Stromal cell of bone marrow (primary cell): ENCODE measurements around the gene TAF1B.

ENCODE experiments used
- DNase-seq: peaks from one replicate; pipeline ENCODE4 v3.0.0-alpha.2; 2012; ENCODE audit warnings: low read depth

The TAF1B gene

GRCh38 chr2:9941996-9942390, 98.7 kb downstream of the TAF1B start:
- DNase-seq = no peak

GRCh38 chr2:9944330-9944758, 101.1 kb downstream of the TAF1B start:
- DNase-seq = no peak

DNA sequence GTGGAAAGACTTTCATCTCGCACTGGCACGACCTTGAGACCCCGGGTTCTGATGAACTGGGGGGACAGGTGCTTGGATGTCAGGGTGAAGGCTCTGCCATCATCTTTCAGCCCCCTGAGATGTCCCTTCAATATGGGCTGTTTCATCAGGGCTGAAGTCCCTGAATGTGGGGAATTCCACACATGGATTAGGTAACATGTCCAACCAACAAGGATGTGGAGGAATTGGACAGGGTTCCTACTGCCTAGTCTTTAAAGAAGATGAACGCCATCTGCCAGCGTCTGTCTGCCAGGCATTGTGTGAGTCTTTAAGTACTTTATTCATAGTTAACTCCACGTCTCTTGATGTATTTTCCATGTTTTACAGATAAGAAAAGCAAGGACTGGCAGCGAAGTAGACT, 102.3 kb downstream of the TAF1B start:
- no peak for DNase-seq

- DNase-seq = no peak
Observed at GRCh38 chr2:9946076-9946475, 102.8 kb downstream of the TAF1B start.

DNA sequence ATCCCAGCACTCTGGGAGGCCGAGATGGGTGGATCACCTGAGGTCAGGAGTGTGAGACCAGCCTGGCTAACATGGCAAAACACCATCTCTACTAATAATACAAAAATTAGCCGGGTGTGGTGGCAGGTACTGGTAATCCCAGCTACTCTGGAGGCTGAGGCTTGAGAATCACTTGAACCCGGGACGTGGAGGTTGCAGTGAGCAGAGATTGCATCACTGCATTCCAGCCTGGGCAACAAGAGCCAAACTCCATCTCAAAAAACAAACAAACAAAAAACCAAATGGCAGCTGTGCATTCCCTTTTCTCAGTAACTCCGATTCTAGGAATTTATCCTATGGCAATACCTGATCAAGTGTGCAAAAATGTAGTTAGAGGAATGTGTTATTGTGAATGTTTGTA, 103.5 kb downstream of the TAF1B start:
- DNase-seq = no peak

DNA sequence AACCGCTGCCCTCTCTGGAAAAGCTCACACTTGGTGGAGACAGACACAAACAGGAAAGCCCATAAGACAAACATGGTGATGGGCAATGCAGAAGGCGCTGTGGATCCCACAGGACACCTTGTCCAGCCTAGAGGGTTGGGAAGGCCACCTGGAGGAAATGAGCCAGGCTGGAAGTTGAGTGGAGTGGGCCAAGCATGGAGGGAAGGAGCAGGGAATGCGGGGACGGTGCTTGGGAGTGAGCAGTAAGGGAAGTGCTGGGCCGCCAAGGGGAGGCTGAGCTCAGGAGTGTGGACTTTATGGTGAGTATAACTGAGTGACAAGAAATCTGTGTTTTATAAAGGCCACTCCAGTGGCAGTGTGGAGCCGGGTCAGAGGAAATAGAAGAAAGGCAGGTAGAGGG, 105.4 kb downstream of the TAF1B start:
- no peak for DNase-seq

DNA sequence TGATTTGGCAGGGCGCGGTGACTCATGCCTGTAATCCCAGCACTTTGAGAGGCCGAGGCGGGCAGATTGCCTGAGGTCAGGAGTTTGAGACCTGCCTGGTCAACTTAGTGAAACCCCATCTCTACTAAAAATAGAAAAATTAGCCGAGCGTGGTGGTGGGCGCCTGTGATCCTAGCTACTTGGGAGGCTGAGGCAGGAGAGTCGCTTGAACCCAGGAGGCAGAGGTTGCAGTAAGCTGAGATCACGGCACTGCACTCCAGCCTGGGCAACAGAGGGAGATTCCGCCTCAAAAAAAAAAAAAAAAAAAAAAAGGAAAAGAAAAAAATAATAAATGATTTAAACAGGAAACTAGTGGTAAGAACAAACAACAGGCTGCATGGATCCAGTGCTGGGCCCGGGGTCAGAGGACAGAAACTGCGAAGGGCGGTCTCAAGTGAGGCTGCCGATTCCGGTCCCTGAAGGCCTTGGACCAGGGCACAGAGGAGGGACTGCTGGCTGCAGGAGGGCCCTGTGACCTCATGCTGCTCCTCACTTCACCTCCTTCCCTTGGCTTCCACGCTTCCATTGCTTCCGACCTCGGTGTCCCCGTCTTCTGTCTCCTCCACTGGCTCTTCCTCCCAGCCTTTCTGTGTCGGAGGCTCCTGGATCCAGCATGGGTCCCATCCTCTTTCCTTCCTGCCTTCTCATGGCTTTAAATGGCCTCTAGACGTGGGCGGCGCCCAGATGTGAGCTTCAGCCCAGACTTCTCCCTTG, 106.1 kb downstream of the TAF1B start:
- DNase-seq = no peak

GRCh38 chr2:9949992-9950520, 106.8 kb downstream of the TAF1B start:
- DNase-seq = no peak

DNA sequence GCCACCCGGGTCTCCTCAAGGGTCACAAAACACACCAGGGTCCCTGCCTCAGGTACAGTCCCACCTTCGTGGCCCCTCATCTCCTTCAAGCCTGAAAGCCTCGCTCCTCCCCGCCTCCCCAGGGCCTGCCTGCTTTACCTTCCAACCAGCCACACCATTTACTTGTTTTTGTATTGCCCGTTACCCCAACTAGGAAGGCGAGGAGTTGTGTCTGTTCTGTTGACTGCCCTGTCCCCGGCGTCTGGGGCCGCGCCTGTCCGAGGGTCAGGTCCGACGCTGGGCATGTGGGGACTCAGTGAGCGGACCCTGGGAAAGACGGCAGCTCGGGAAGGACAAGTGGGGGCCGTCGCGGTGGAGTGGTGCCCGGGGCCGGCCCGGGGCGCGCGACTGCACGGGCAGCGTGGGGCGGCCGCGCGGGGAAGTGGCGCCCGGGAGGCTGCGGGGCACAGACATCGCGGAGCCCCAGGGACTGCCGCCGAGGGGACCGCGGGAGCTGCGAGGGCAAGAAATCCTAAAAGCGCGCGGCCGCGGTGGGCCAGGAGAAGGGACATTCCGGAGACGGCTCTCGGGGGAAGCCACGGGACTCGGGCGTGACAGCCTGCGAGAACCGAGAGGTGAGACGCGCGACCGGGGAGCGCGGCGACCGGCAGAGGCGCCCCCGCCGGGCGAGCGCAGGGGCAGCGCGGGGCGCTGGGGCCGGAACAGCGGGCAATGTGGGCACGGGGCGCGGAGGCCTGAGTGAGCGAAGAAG, 107.4 kb downstream of the TAF1B start:
- no peak for DNase-seq

DNA sequence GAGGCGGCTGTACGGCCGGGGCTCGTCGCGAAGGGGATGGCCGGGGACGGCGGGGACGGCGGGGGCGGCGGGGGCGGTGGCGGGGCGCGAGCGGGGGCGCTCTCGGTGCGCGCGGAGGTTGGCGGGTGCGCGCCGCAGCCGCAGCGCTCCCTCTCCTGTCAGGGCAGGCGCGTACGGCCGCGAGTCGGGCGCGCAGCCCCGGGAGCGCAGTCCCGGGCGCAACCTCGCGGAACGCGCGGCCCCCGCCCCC, 107.9 kb downstream of the TAF1B start:
- no peak for DNase-seq

GRCh38 chr2:9951522-9952285, 108.4 kb downstream of the TAF1B start, which contains the start of gene GRHL1:
Gene GRHL1, plus strand, starts transcription at chr2:9951693. Its CDS starts 141 bp downstream, at chr2:9951834.
- peak; percentile 85 for DNase-seq

DNA sequence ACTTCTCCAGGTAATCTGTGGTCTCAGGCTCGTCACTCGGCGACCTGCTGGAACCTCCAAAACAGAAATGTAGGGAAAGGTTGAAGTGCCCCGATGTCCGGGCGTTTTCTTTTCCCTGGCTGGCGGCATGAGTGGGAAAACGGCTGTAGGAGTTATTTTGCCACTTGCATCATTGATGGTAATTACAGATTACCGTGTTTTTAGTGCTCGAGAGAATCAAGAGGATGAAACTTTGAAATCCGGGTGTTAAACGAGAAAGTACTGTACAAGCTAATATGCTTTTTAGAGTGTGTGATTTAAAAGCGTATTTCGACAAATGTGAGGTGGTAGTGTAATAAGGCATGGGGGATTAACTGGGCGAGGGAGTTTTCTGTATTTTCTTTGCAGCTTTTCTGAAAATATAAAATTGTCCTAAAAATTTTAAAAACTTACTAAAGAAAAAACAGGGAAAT, 109.0 kb downstream of the TAF1B start:
- DNase-seq = no peak

DNA sequence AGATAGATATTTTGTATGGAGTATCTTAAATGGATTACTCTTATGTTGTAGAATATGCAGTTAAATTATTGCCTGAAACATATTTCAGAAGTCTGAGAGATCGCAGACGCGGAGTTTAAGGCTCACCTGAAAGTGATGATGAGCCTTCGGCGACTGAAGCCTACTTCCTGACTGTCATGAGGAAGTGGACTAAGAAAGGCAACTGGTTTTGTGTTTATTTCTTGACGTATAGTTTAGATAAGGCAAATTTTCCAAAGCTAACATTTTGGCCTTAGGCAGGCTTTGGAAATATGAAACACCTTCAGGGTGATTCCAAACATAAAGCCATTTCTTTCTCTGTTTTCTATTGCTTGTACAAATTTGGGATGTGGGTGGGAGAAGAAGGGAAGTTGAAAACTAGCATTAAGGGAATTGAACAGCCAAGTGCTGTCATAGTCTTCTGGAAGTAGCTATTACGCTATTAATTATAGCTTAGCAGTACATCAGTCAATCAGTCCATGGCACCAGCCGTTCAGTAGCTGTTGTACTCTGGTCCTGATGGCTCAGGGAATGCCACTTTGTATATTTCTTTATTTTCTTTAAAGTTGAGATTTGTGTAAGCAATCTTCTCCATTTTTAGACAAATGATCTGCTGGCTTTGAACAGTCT, 109.7 kb downstream of the TAF1B start:
- DNase-seq = no peak

DNA sequence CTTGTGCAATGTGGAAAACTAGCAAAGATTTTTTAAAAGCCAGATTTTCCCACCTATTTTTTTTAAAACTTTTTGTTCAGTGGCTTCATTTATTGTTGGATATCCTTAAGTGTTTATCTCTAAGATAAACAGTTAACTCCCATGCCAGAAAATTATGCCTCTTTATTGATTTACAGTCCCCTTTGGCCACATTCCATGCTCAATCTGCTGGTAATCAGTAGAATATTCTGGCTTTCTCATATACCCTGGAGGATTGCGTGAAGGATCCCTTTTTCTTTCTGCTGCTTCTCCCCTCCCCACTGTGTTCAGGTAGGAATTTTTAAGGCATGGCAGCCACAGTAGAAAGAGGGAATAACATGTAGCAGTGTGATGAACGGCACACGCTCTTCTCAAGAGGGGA, 110.9 kb downstream of the TAF1B start:
- DNase-seq = no peak

DNA sequence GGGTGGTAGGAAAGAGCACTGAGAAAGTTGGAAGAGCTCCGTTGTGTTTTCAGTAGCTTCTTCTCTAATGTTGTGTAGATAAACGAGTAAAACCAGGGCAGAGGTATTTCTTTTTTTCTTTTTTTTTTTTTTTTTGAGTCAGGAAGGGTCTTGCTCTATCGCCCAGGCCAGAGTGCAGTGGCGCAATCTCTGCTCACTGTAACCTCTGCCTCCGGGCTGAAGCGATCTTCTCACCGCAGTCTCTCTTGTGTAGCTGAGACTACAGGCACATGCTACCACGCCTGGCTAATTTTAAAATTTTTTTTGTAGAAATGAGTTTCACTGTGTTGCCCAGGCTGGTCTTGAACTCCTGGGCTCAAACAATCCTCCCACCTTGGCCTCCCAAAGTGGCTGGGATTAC, 114.8 kb downstream of the TAF1B start:
- DNase-seq = no peak

DNA sequence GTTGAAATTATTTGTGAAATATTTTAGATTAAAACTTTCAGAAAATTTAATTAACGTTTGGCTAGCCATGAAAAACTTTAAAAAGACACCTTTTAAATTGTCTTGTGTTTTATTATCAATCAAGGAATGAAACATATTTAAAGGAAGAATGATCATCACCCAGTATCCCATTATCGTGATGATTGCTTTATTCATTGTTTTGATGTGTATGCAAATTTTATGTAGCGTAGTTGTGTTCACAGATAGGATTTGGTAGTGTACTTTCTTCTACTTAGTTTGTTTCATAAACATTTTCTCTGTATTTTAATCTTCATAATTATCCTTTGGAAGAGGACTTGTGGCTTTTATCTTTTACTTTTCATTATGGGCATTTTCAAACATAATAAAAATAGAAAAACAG, 116.0 kb downstream of the TAF1B start:
- DNase-seq = no peak

GRCh38 chr2:9961013-9961412, 117.7 kb downstream of the TAF1B start:
- DNase-seq = no peak

- no peak for DNase-seq
Observed at GRCh38 chr2:9964334-9964980, 121.2 kb downstream of the TAF1B start.

DNA sequence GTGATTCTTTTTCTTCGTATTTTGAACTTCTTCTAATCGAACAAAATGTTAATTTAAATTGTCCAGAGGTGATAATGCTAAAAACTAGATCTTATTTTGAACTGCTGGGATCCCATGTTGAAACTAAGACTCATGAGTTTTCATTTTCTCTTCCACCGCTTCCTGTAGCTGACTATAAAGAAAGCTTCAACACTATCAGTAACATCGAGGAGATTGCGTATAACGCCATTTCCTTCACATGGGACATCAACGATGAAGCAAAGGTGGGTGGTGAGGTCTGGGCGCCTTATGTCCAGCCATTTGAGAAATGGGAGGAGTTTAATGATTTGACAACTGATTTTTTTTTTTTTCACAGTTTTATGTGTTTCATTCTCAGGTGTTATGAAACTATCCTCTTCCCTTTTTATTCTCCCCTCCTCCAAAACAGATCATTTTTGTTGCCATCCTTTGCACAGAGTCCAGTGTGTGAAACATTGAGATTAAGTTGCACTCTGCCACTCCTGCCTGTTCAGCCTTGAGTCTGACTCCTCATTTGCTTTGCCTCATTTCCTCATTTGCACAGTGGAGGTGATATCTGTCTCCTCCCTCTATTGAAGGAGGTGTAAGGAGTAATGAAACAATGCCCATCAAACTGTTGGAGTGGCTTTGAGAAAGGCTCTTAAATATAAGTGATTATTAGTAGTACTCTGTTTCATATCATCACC, 122.0 kb downstream of the TAF1B start:
- DNase-seq = no peak

DNA sequence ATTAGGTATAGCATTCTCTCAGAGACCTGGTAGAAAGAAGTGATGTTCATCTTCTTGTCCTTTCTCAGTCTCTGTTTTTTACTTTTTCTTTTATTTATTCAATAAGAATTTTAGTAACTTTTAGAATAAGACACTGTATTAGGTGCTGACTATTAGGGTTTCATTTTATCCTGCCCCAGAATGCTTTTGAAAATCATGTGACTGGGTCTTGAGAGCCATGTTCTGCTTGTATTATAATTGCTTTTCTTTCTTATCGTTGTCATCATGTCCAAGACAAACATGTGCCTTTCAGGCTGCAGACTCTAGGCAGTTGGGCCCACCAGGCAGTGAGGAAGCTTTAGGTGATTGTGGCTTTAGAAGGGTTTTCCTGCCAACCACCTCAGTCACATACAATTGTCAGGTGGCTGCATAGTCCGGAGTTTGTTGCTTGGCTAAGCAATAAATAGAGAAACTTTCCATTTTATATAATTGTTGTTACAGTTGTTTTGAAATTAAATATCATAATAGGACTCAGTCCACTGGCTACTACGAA, 123.3 kb downstream of the TAF1B start:
- DNase-seq = no peak
